ENCODE results near the gene ITGA5. TPM values are rescaled to one million over a fixed set of nuclear protein-coding genes. Genes with fewer than 3 reads are reported as not detected.

ITGA5 gene
- total and polyA plus RNA-seq, 2 of the 13 experiments (the other 11 are each of a cell fraction or from before 2014, with no cell fraction given): 0.20 to 0.40 TPM

GRCh38 chr12:54393743-54394142 is 25.3 kb downstream of the ITGA5 start:
- DNase-seq (ENCODE audit: low spot score) (no peak), FAIRE-seq (no peak), ATAC-seq (no peak)
- 22% methylated on average over 3 of the region's 3 CpGs for WGBS (ENCODE audit: low lambda C conversion rate)
- Histone ChIP-seq H3K27ac (ENCODE audit: extremely low read length, insufficient read depth, low read length) (no peak overlapping the region), H3K4me3 (replicated peaks in 1 of 3; ENCODE audit: insufficient read depth in 1 of 3, low read depth in 2 of 3, low read length in 3 of 3) (no peak overlapping the region), H4K20me1 (ENCODE audit: insufficient read depth, low read length) (no peaks in the 10 kb centered on the region), H3K36me3 (replicated peaks in 1 of 2; ENCODE audit: control insufficient read depth in 1 of 2, insufficient read depth in 2 of 2, low read length in 2 of 2) (no peaks in the 10 kb centered on the region), H2AFZ (ENCODE audit: low read length) (no peak overlapping the region), H3K27me3 (ENCODE audit: control insufficient read depth in 1 of 2, insufficient read depth in 2 of 2, low read length in 2 of 2) (peaks cover 0 to 2% of the 10 kb centered on the region in 2 experiments; a peak in 2 of 5 replicates), H3K9me3 (ENCODE audit: low read length) (no peaks in the 10 kb centered on the region), H3K79me2 (ENCODE audit: insufficient read depth, low read length) (no peaks in the 10 kb centered on the region), H3K9ac (ENCODE audit: insufficient read depth, low read depth, low read length) (no peak overlapping the region), H3K4me1 (ENCODE audit: insufficient read depth, low read length) (peaks cover 12% of the 10 kb centered on the region; the same call in 1 of the 2 replicates), H3K4me2 (ENCODE audit: low read depth, low read length) (no peak overlapping the region)
- POLR2A ChIA-PET: no interaction called here
- CTCF ChIA-PET (ENCODE audit: low intra/inter-chr PET ratio, low total read pairs): interaction anchor here (0.8 to 1.3 kb wide), 2 partner anchors 11 to 46 kb away, joined by 3 read pairs; no protein-coding TSS in a partner anchor
- in situ Hi-C loops (cut with HindIII; ENCODE audit: extremely low pct_ligation_motif_present, low pct_unique_long_range_greater_than_20kb): no loop called here
- no TSS peak for BruUV-seq (replicated peaks)
- intact Hi-C loops (cut with micrococcal nuclease; ENCODE audit: unreplicated experiment): no loop called here
- no peak for TF ChIP-seq ZNF280D (CRISPR knock-in tag; IDR thresholded peaks at IDR 0.05)
- TF ChIP-seq NBN (conservative IDR thresholded peaks at IDR 0.05): no peak
- TF ChIP-seq ZBTB39 (CRISPR knock-in tag; IDR thresholded peaks at IDR 0.05): no peak
